ENCODE results near the gene UTS2R.

Gene UTS2R

GRCh38 chr17:82386255-82386831 lies 14.8 kb downstream of the UTS2R start:
- no peak overlapping the region for H2AFZ ChIP-seq (ENCODE audit: low read depth)
- no peaks in the 10 kb centered on the region for H3K79me2 ChIP-seq (ENCODE audit: insufficient read depth, low read depth)
- peaks cover 24% of the 10 kb centered on the region for H3K4me1 ChIP-seq (ENCODE audit: low read depth, poor library complexity, severe bottlenecking)
- no peak overlapping the region for H3K4me3 ChIP-seq (IDR thresholded peaks at IDR 0.05; ENCODE audit: insufficient read depth, low read depth, low read length)
- H3K27me3 ChIP-seq (ENCODE audit: insufficient read depth, low read depth) = no peaks in the 10 kb centered on the region
- no peak for TF ChIP-seq CTCF (conservative IDR thresholded peaks at IDR 0.05; ENCODE audit: low read depth, low read length)
- no peaks in the 10 kb centered on the region for H4K20me1 ChIP-seq (ENCODE audit: insufficient read depth)
- no peaks in the 10 kb centered on the region for H3K36me3 ChIP-seq (ENCODE audit: insufficient read depth)
- H3K9ac ChIP-seq = no peak overlapping the region
- H3K4me2 ChIP-seq = no peak overlapping the region
- H3K27ac ChIP-seq = no peak overlapping the region

GRCh38 chr17:82386881-82387704 lies 15.5 kb downstream of the UTS2R start:
- H3K4me3 ChIP-seq (IDR thresholded peaks at IDR 0.05; ENCODE audit: insufficient read depth, low read depth, low read length) = no peak overlapping the region
- no peak overlapping the region for H3K4me2 ChIP-seq
- peaks cover 18% of the 10 kb centered on the region for H3K4me1 ChIP-seq (ENCODE audit: low read depth, poor library complexity, severe bottlenecking)
- no peak overlapping the region for H3K9ac ChIP-seq
- TF ChIP-seq CTCF (conservative IDR thresholded peaks at IDR 0.05; ENCODE audit: low read depth, low read length) = no peak
- no peaks in the 10 kb centered on the region for H3K27me3 ChIP-seq (ENCODE audit: insufficient read depth, low read depth)
- H3K27ac ChIP-seq = no peak overlapping the region
- no peaks in the 10 kb centered on the region for H4K20me1 ChIP-seq (ENCODE audit: insufficient read depth)
- no peaks in the 10 kb centered on the region for H3K79me2 ChIP-seq (ENCODE audit: insufficient read depth, low read depth)
- H2AFZ ChIP-seq (ENCODE audit: low read depth) = no peak overlapping the region
- no peaks in the 10 kb centered on the region; the same call in 1 of the 2 replicates for H3K36me3 ChIP-seq (ENCODE audit: insufficient read depth)

- Histone ChIP-seq H2AFZ (ENCODE audit: low read depth) (no peak overlapping the region), H3K4me2 (no peak overlapping the region), H3K4me1 (ENCODE audit: low read depth, poor library complexity, severe bottlenecking) (peaks cover 18% of the 10 kb centered on the region), H3K27ac (no peak overlapping the region), H4K20me1 (ENCODE audit: insufficient read depth) (no peaks in the 10 kb centered on the region), H3K36me3 (ENCODE audit: insufficient read depth) (no peaks in the 10 kb centered on the region; the same call in 1 of the 2 replicates), H3K4me3 (IDR thresholded peaks at IDR 0.05; ENCODE audit: insufficient read depth, low read depth, low read length) (no peak overlapping the region), H3K27me3 (ENCODE audit: insufficient read depth, low read depth) (no peaks in the 10 kb centered on the region), H3K9ac (no peak overlapping the region), H3K79me2 (ENCODE audit: insufficient read depth, low read depth) (no peaks in the 10 kb centered on the region)
- TF ChIP-seq CTCF (conservative IDR thresholded peaks at IDR 0.05; ENCODE audit: low read depth, low read length) = no peak
These were observed 16.1 kb downstream of the UTS2R start for GRCh38 chr17:82387705-82388106.

GRCh38 chr17:82388223-82388921 lies 16.8 kb downstream of the UTS2R start:
- Histone ChIP-seq H2AFZ (ENCODE audit: low read depth) (no peak overlapping the region), H4K20me1 (ENCODE audit: insufficient read depth) (no peaks in the 10 kb centered on the region), H3K79me2 (ENCODE audit: insufficient read depth, low read depth) (no peaks in the 10 kb centered on the region), H3K4me1 (ENCODE audit: low read depth, poor library complexity, severe bottlenecking) (peaks cover 18% of the 10 kb centered on the region), H3K9ac (no peak overlapping the region), H3K4me2 (no peak overlapping the region), H3K36me3 (ENCODE audit: insufficient read depth) (no peaks in the 10 kb centered on the region; the same call in 1 of the 2 replicates), H3K27me3 (ENCODE audit: insufficient read depth, low read depth) (no peaks in the 10 kb centered on the region), H3K27ac (no peak overlapping the region), H3K4me3 (IDR thresholded peaks at IDR 0.05; ENCODE audit: insufficient read depth, low read depth, low read length) (no peak overlapping the region)
- TF ChIP-seq CTCF (conservative IDR thresholded peaks at IDR 0.05; ENCODE audit: low read depth, low read length) = no peak

All from KMS-11 (cell line).